ENCODE measurements around the gene ZSCAN10. TPM values are rescaled to one million over a fixed set of nuclear protein-coding genes. Genes with fewer than 3 reads are reported as not detected.
A peak's percentile ranks its signal among the peaks of the same experiment; 100 is the strongest.

The ZSCAN10 gene
- total and polyA plus RNA-seq, 2 of the 13 experiments (the other 11 are each of a cell fraction or from before 2014, with no cell fraction given): not detected

- no peak for TF ChIP-seq ZNF276 (CRISPR knock-in tag; IDR thresholded peaks at IDR 0.05; ENCODE audit: low read depth)
- TF ChIP-seq ZNF615 (CRISPR knock-in tag; IDR thresholded peaks at IDR 0.05; ENCODE audit: borderline replicate concordance): no peak
- no peak for TF ChIP-seq CREB3 (CRISPR knock-in tag; IDR thresholded peaks at IDR 0.05)
- TF ChIP-seq ZC3H4 (CRISPR knock-in tag; IDR thresholded peaks at IDR 0.05; ENCODE audit: borderline replicate concordance): peak; percentile 52; the same call in 1 of the 2 replicates
- TF ChIP-seq TEAD3 (CRISPR knock-in tag; optimal IDR thresholded peaks at IDR 0.05; ENCODE audit: borderline replicate concordance): peak; percentile 19
- no peak for TF ChIP-seq ZNF713 (CRISPR knock-in tag; IDR thresholded peaks at IDR 0.05)
- peak; percentile 79; the same call in 1 of the 2 replicates for TF ChIP-seq ZHX2 (IDR thresholded peaks at IDR 0.05; ENCODE audit: low read depth)
- TF ChIP-seq ZHX2 (CRISPR knock-in tag; IDR thresholded peaks at IDR 0.05; ENCODE audit: borderline replicate concordance): no peak
- peak; percentile 72; the same call in 1 of the 2 replicates for TF ChIP-seq TFDP1 (CRISPR knock-in tag; IDR thresholded peaks at IDR 0.05; ENCODE audit: borderline replicate concordance)
- peak; percentile 88 for TF ChIP-seq ELF1 (CRISPR knock-in tag; IDR thresholded peaks at IDR 0.05)
- TF ChIP-seq MXD4 (CRISPR knock-in tag; IDR thresholded peaks at IDR 0.05): peak; percentile 20; the same call in 1 of the 2 replicates
- TF ChIP-seq KLF11 (CRISPR knock-in tag; IDR thresholded peaks at IDR 0.05): no peak
- TF ChIP-seq ATF6 (CRISPR knock-in tag; conservative IDR thresholded peaks at IDR 0.05): no peak
- TF ChIP-seq ZNF510 (CRISPR knock-in tag; IDR thresholded peaks at IDR 0.05; ENCODE audit: low read depth): no peak
- no peak for TF ChIP-seq ZNF235 (CRISPR knock-in tag; IDR thresholded peaks at IDR 0.05; ENCODE audit: borderline replicate concordance)
- 0 out of 2 replicates have a peak, but pooled peaks have one; percentile 25 for TF ChIP-seq ZNF83 (CRISPR knock-in tag; IDR thresholded peaks at IDR 0.05; ENCODE audit: borderline replicate concordance)
Measured at GRCh38 chr16:3106205-3106928, 7.3 kb upstream of the ZSCAN10 start (continued).
